NCI-H2081 treated with DMSO at 0.1 percent for 48 hours (cell line): Measurements from ENCODE around the gene XXYLT1.
A peak's percentile ranks its signal among the peaks of the same experiment; 100 is the strongest.

Experiments used
- DNase-seq: peaks from one replicate; lab custom pipeline; 2025; lab: John Stamatoyannopoulos, UW

Gene XXYLT1

DNA sequence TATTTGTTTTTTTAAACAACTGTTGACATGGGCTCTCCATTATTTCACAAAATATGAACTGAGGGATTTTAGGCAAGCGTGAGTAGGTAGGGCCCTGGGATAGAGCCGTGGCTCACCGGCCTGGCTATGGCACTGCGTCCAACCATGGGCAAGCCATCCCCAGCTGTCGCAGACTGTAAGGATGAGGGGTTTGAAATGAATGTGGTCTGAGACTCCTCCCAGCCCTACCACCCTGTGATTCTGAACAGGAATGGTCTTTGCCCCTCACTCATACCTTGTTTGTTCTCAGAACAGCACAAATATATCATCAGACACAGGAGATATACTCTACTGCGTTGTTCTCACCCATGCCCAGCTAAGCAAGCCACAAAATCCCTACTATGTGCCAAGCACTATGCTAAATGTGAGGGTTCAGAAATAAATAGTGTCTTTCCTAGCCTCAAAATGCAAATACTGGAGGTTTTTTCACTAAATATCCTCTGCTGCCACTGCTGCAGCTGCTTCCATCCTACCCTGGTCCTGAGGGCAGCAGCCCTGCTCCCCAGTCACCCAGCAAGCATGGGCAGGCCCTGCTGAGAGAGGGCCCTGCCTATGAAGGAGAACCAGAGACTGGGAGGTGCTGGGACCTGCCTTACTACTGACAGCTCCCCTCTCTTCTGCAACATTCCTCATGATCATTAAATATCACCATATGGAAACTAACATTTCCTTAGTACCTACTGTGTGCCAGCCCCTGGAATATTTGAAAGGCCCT lies 102.8 kb downstream of the XXYLT1 start:
- no peak for DNase-seq

DNA sequence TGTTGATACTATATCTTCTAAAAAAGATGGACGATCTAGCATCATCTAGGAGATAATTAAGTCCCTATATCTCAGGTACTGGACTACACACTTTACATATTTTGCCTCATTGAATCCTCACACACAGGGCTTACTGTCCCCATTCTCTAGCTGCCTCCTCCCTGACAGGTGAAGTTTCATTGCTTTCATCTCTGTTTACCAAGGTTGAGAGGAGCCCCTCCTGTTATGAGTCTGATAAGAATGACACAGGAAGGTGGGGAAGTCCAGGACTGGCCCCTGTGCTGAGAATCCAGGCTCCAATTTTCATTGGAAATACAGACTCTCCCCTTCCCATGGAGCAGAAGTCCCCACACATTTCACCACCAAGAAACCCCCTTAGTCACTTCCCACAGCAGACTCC lies 105.2 kb downstream of the XXYLT1 start:
- DNase-seq = no peak

DNA sequence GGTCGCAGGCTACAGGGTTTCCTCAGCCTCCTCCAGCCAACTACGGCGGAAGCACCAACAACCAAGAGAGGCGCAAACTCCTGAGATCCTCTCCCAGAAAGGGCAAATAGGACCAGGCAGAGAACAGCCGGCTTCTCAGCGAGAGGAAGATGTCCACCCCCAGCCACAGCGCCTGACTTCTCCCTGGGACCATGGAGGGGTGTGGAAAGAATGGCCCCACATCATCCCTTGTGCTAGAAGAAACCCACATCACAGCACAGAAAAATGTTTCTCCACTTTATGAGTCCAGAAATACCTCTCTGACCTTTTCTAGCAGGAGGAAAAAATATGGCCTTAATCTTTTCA lies 105.7 kb downstream of the XXYLT1 start:
- DNase-seq = no peak

DNA sequence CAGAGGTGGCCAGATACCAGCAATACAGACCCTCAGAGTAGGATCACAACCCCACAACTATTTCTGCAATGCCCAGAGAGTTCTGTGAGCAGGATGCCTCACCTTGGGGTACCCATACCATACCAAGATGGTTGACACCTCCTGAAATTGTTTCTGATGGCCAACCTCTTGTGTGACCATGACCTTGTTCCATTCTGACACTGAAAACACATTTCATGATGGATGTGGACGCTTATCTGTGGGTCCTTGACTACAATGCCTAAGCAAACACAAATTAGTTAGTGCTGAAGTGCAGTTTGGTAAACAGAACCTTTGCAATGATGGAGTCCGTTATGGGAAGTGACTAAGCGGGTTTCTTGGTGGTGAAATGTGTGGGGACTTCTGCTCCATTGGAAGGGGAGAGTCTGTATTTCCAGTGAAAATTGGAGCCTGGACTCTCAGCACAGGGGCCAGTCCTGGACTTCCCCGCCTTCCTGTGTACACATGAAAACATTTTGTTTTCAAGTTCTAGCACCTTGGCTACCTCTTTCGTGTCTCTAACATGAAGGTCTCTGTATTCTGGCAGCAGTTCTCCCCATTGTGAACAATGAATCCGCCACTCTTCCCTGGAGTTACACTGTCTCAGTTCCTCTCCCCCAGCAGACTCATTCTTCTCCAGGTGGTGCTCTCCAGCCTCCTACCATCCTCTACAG lies 106.2 kb downstream of the XXYLT1 start:
- DNase-seq = no peak

DNA sequence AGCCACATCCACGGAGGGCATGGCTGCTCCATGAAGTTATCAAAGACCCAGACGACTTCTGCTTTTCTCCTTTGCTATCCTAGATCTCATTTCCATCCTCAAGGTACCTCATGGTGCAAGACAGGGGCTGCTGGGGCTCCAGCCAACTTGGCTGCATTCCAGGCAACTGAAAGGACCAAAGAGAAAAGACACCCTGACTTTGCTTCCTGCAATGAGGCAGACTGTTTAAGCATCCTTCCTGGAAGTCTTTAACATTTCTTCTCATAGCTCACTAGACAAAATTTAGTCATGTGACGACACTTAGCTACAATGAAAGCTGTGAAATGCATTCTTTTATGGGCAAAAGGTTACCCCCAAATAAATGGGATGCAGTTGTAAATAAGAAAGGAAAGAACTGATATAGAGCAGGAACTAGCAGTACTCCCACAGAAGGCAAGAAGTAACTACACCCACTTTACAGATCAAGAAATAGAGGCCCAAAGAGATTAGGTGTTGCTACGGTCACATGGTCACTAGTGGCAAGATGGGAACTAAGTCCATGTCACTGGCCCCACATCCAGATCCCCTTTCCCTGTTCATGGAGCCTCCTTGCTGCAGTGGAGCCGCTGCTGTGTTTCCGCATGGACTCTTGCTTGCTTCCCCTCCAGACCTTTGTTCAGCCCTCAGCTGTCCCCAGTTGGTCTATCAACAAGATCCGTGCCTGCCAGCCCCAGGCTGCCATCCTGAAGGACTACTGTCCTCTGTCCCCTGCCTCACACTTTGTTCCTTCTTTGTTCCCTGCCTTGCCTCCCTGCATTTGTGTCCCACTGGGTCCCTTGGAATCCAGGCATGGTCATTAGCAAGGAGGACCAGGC lies 107.0 kb downstream of the XXYLT1 start:
- no peak for DNase-seq

DNA sequence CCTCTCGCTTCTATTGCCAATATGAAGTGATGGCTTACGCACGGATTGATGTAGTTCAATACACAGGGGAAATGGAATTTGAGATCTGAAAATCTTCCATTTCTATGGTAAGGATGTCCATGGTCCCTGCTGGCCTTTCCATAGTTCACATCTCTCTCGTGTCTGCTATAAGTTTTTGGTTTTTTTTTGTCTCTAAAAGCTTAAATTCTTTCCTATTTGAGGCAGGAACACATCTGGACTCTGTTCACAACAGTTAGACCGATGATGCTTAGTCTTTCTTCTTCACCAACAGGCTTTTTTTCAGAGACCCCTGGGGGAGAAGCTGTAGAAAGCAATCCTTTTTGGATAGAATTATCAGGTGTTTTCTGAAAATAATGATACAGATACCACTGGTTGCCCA lies 108.1 kb downstream of the XXYLT1 start:
- DNase-seq = no peak

DNA sequence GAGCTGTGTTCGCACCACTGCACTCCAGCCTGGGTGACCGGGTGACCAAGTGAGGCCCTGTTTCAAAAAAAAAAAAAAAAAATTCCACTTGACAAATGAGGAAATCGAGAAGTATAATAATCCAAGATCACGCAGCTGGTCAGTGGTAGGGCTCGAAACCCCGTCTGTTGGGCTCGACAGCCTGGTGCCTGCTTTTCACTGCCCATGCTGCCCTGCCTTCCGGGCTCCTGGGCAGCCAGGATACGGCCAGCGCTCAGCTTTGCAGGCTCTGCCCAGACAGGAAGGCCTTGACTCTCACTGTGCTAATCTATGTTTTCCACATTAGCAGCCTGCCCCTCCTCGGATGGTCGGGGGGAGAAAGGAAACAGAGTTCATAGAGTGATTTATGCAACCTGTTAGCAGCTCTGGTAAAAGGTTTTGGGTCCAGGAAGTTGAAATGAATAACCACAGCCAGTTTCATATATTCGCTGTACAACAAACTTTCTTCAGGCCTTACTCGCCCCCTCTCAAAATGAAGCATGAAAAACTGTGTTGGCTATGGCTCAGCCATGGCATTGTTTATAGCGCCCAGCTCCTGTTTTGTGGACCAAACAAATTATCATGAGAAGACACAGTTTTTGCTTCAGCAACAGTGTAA lies 108.8 kb downstream of the XXYLT1 start:
- DNase-seq = no peak

DNA sequence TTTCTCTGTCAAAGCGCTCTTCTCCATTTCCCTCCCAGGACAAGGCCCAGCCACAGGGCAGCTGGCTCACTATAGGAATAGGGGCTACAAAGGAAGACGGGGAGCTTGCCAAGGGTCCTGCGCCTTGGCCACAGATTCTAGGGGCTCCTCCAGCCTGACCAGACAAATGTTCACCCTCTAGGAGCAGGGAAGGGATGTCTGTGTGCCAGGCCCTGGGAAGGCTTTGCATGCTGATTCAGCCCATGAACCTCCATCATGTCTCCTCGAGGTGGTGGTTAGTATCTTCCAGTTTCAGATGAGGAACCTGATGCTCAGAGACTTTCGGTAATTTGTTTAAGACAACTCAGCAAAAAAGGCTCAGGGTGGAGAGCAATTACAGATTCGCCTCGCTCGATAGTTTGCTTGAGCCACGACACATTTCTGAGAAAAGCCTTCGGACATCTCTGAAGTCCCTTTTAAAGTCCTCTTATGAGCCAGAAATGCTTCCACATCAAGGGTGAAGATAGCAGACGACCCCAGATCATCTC lies 110.0 kb downstream of the XXYLT1 start:
- DNase-seq = no peak

DNA sequence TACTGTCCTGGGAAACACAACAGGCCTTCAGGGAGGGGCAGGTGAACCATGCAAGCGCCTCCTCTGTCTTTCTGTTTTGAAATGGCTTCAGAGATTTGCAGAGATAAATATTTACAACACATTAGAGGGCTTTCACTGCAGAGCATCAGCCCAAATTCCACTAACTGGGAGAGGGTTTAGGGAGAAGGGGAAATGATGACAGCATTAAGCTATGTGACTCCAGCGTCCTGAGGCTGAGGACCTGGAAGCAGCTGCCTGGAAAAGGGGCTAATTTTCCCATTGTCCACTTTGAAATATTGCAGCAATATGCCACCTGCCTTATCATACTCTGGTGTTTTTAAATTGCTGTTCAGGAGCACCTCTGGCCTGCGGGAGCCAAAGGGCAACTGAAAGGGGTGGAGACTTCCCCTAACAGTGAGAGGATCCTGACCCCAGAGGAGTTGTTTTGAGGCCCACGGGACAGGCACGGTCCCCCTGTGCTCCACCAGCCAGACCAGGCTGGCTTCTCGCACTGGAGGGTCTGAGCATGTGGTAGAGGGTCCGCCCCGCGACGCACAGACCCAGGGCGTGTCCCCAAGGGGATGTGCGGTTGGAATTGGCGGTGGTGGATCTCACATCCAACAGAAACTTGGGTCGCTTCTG lies 110.6 kb downstream of the XXYLT1 start:
- no peak for DNase-seq

DNA sequence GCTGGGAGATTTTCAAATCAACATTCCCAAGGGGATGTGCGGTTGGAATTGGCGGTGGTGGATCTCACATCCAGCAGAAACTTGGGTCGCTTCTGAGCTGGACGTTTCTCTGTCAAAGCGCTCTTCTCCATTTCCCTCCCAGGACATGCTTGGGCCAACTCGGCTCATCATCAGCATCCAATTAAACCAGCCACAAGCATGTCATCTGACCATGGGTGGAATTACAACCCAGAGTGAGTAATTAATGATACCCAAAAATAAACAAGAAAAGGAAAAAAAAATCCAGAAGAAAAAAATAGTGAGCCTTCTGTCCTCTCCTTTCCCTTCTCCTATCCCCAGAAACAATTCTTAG lies 111.2 kb downstream of the XXYLT1 start:
- DNase-seq = no peak

DNA sequence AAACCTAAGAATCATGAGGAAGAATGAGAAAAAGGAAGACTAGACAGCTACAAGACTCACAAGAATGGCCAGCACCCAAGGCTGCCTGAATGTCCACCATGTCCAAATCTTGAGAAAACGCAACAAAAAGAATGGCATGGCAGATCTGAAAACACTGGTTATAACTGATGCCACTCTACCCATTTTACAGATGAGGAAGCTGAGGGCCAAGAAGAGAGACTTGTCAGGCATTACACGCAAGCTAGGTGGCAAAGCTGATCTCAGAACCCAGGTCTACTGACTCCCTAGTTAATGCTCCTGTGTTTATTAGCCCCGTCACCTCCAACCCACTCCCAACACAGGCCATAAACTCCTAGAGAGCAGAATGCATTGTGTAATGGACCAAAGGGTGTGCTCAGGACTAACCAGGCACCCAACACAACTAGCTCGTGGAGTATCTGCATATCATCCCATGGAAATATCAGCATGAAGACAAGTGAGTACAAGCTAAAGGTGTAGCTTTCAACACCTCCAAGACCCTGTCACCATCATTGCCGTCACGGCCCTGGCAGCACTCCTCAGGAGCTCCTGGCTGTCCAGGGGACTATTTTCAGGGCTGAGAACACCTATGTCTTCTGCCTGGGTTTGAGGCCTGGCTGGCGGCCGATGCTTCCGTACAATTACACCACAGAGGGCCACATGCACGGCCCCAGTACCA lies 111.7 kb downstream of the XXYLT1 start:
- no peak for DNase-seq

DNA sequence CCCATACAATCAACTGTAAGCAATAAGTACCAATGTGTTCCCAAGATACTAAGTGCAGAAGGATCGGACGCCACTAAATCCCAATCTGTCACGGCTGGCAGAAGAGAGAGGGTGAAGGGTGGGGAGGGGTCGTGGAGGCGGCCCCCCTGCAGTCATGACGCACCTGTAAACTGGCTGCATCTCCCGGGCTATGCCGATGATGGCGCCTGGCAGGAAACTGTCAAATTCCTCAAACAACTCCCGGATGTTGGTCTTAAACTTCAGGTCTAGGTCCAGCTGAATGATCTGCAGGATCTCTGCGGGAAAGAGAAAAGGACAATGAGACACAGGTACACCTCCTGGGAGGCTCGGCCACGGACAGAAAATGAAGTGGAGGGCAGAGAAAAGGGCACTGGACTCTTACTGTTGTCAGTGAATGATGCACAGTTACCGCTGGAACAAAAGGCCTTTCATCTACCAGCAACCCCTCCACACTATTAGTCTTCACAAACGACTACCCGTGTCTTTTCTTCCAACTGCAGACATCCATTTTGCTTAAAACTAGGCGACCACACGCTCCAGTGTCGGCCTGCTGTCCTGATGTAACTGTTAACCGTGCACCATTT lies 114.6 kb downstream of the XXYLT1 start:
- no peak for DNase-seq

DNA sequence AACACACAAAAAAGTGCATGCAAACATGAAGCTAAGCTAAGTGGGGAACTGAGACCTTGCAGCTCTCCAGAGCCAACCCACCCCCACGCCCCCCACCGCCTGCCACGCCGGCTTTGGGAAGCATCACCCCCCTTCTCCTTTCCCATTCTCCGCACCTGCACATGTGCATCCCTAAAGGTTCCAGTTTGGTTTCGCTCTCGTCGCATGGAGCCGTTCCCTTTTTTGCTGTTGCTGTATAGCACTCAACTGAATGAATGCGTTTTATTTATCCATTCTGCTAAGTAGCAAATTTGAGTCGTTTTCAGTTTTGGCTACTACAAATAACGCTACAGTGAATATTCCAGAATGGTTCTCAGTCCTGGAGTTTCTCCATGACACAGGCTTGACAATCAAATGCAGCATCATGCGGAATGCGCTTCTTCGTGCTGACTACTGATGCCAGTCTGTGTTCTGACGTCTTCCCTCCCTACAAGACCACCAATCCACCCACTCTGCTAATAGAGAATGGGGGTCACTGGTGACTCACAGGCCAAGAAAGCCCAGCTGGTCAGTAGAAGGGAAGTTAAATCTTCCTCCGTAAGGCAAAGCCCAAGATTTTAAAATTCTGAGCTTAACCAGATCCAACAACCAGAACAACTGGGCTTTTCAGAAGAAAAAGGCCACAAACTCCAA lies 115.3 kb downstream of the XXYLT1 start:
- no peak for DNase-seq

DNA sequence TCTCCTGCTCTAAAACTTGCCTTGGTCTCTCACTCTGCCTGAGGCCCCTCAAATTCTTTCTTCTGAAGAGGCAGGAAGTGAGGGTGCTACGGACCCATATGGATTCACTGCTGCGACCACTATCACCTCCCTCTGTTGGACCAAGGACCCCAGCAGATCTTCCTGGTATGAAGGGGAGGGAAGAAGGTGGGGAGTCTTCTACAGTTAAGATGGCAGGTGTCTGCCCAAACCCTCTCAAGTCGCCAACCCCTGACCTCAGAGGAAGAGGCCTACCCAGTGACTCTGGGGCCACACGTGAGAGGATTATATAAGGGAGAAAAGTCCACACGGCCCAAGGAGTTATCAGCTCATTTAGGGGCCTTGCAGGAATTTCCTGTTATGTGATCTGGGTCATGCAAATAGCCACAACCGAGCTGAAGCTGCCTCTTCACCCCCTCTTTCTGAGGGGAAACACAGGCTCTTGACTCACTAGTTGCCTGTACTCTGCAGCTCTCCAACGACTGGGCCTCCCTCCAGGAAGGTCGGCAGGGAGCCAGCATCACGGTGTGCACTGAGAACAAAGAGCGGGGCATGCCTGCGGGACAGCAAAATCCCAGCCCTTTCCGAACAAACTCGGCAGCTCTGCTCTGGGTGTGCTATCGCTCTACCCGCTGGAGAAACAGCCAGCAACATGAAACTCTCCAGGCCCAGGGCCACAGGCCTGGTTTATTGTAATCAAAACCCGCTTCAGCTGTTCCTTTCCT lies 116.0 kb downstream of the XXYLT1 start:
- peak; percentile 58 for DNase-seq

DNA sequence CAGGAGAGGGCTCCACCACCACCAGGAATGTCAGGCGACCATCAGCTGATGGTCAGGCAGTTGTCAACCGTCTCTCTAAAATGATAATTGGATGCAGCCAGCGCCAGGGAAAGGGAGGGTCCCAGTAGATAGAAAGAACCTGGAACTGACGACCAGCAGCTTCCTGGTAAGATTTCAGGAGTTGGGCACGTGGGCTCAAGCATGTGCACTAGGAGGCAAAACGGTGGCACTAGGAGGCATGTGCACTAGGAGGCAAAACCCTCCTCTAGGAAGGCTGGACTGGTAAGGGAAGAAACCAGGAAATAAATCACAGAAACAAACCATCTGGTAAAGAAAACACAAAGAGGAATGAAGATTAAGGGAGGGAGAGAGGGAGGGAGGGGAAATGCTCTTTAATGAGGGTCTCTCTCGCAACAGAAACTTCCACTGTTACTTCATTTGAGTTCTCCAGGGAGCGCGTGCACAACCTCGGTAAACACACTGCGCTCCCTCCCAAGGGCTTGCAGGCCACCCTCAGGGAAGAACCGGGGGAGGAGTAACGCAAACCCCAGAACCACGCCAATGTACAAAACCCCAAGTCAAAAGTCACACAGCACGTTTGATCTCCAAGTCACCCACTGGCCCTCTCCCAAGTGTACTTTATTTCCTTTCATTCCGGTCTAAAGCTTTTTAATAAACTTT lies 116.7 kb downstream of the XXYLT1 start:
- DNase-seq = no peak

DNA sequence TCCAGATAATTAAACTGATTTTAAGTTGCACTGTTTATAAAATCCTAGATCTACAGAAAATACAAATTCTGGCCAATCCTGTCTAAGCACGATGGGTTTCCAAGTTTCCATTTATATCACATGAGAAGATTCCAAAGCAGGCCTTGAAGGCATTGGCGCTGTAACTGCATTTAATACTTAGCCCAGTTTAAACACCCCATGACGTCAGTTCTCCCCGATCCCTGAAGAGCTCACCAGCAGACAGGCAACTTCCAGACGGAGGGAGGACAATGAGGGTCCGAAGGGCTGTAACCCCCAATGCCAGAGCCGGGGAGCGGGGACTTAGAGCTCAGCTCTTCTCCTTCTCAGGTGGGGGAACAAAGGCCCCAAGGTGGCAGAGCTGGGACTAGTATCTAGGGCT lies 117.3 kb downstream of the XXYLT1 start:
- DNase-seq = no peak

DNA sequence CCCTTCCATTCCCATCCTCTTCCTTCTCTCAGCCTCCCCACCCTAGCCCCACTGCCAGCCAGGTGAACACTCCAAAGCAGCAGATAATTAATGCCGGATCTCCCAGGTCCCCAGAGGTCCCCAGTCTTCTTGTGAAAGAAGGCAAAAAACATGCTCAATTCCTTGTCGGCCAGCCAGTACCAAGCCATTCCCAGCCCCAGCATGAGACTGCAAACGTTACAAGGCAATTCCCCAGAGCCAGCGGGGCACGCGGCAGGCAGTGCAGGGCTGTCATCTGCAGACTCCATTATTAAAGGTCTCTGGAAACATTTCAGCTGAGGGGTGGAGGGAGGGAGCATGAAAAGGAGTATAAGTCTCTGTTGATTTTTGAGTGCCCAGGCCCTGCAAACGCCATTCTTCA lies 117.8 kb downstream of the XXYLT1 start:
- DNase-seq = no peak

DNA sequence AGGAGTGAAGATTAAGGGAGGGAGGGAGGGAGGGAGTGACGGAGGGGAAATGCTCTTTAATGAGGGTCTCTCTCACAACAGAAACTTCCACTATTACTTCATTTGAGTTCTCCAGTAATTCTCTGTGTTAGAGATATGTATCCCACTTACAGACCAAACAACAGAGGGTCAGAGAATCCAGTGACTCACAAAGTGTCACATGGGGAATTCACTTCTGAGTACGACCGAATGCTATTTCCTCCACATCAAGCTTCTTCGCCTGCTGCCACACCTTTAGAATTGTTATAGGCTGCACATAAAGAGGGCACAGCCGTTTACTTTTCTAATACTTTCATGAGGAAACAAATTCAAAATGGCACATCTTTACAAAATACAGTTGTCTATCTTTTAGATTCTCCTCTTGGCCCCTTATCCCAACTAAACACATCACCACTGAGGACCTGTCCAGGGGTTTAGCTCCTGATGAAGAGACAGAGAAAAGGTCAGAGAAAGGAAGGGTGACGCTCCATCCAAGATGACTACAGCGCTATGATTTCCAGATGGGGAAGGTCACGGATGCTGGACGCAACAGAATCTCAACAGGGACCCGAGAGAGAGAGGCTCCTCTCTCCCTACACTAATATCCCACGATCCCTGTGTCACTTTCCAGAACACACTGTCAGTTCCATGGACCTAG lies 119.0 kb downstream of the XXYLT1 start:
- DNase-seq = no peak
